ENCODE results near the gene PLCD3. TPM values are rescaled to one million over a fixed set of nuclear protein-coding genes. Genes with fewer than 3 reads are reported as not detected.

The PLCD3 gene
- total and polyA plus RNA-seq, 9 of the 15 experiments (the other 6 are each of a cell fraction or from before 2014, with no cell fraction given) = 0.20 to 22.6 (median 7.5) TPM

- Histone ChIP-seq H3K27me3 (ENCODE audit: control insufficient read depth in 2 of 2, insufficient read depth in 2 of 2, low read length in 2 of 2) (no peaks in the 10 kb centered on the region), H3K9me1 (ENCODE audit: control insufficient read depth, insufficient read depth, low read length) (no peaks in the 10 kb centered on the region), H2AFZ (ENCODE audit: low read depth, low read length) (no peak overlapping the region), H3K4me2 (ENCODE audit: insufficient read depth, low read length) (no peak overlapping the region), H3K4me3 (no peak overlapping the region), H3K9me3 (replicated peaks; ENCODE audit: control insufficient read depth, insufficient read depth, low read depth, low read length) (no peaks in the 10 kb centered on the region), H3K4me1 (replicated peaks in 1 of 2; ENCODE audit: control insufficient read depth in 2 of 2, insufficient read depth in 2 of 2, low read length in 2 of 2) (no peaks in the 10 kb centered on the region), H3K27ac (ENCODE audit: extremely low read depth, low read depth, low read length) (no peak overlapping the region), H3K79me2 (ENCODE audit: control insufficient read depth, insufficient read depth, low read length) (no peaks in the 10 kb centered on the region), H4K20me1 (replicated peaks; ENCODE audit: control insufficient read depth, insufficient read depth, low read length) (peaks cover 5% of the 10 kb centered on the region; the same call in 1 of the 2 replicates), H3K9ac (ENCODE audit: insufficient read depth in 1 of 2, low read depth in 2 of 2, low read length in 2 of 2) (no peak overlapping the region), H3K36me3 (ENCODE audit: control insufficient read depth, insufficient read depth, low read length) (peaks cover 94% of the 10 kb centered on the region)
- POLR2A ChIA-PET = interaction anchor here (0.6 to 1.6 kb wide), 2 partner anchors 32 to 51 kb away, joined by 3 read pairs; partner anchors contain the start of gene NMT1
- CTCF ChIA-PET (ENCODE audit: low intra/inter-chr PET ratio) = interaction anchor here (0.9 kb wide), 1 partner anchor 11 kb away, joined by 6 read pairs; no protein-coding TSS in a partner anchor
- no peak for DNase-seq (ENCODE audit: extremely low read depth in 1 of 4, low spot score in 3 of 4)
- FAIRE-seq = no peak
- BruUV-seq (replicated peaks) = no TSS peak
- ATAC-seq = no peak
- no peak for TF ChIP-seq IRF2 (CRISPR knock-in tag; IDR thresholded peaks at IDR 0.05)
- TF ChIP-seq, protein P1, sequence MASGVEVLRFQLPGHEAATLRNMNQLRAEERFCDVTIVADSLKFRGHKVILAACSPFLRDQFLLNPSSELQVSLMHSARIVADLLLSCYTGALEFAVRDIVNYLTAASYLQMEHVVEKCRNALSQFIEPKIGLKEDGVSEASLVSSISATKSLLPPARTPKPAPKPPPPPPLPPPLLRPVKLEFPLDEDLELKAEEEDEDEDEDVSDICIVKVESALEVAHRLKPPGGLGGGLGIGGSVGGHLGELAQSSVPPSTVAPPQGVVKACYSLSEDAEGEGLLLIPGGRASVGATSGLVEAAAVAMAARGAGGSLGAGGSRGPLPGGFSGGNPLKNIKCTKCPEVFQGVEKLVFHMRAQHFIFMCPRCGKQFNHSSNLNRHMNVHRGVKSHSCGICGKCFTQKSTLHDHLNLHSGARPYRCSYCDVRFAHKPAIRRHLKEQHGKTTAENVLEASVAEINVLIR (CRISPR knock-in tag; IDR thresholded peaks at IDR 0.05) = no peak
- TF ChIP-seq PHTF2 (CRISPR knock-in tag; IDR thresholded peaks at IDR 0.05) = no peak
- intact Hi-C loops (cut with micrococcal nuclease) (no loop called here), in situ Hi-C loops (cut with MboI) (no loop called here)
- WGBS (ENCODE audit: insufficient coverage, low coverage, missing lambda C conversion rate) = 82% methylated on average over 13 of the region's 13 CpGs
Observed at GRCh38 chr17:45093444-45094110, 38.7 kb downstream of the PLCD3 start.

Data from K562 (cell line).